NOMO-1 treated with dmso at 0.1 percent for 144 hours (cell line): ENCODE results near the gene CRYGA.
"Not testable (repeated sequence)": the region's sequence is repeated elsewhere in the genome, so short reads cannot be mapped to it uniquely, and the experiment has no call there.

Experiments used
- DNase-seq: peaks from one replicate; lab custom pipeline; 2025; ENCODE audit not compliant: unreplicated experiment; lab: John Stamatoyannopoulos, UW

Gene CRYGA

GRCh38 chr2:208164951-208165755, 1.8 kb upstream of the CRYGA start:
- DNase-seq: no peak

GRCh38 chr2:208156439-208156838, 7.0 kb downstream of the CRYGA start:
- DNase-seq: no peak

DNA sequence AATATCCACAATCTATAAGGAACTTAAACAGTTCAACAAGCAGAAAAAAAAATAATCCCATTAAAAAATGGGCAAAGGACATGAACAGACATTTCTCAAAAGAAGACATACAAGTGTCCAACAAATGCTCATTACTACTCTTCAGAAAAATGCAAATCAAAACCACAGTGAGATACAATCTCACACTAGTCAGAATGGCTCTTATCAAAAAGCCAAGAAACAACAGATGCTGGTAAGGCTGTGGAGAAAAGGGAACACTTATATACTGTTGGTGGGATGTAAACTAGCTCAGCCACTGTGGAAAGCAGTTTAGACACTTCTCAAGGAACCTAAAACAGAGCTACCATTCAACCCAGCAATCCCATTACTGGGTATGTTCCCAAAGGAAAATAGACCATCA, 10.2 kb downstream of the CRYGA start:
- DNase-seq: no peak

- no peak for DNase-seq
Observed at GRCh38 chr2:208150956-208151355, 12.4 kb downstream of the CRYGA start.

- no peak for DNase-seq
Observed at GRCh38 chr2:208150094-208150493, 13.3 kb downstream of the CRYGA start.

- DNase-seq: no peak
Observed at GRCh38 chr2:208148803-208149202, 14.6 kb downstream of the CRYGA start.

GRCh38 chr2:208147759-208148158, 15.6 kb downstream of the CRYGA start:
- DNase-seq: no peak

DNA sequence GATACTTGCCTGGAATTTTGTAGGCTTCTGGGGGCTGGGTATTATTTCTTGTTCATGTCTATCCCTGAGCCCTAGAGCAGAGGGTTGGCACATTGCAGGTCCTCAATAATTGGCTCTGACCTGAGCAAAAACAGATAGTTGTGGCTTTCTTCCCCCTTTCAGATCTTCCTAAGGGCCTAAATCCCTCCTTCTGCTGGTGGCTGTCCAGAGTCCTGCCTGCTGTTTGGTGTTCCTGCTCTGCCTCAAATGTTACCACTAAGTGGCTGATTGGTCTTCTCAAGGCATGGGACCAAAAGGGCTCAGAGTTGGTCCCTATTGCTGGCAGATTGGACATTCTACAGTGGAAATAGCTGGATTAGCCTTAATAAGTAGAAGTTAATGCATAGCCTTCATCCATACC, 16.4 kb downstream of the CRYGA start:
- no peak for DNase-seq

DNA sequence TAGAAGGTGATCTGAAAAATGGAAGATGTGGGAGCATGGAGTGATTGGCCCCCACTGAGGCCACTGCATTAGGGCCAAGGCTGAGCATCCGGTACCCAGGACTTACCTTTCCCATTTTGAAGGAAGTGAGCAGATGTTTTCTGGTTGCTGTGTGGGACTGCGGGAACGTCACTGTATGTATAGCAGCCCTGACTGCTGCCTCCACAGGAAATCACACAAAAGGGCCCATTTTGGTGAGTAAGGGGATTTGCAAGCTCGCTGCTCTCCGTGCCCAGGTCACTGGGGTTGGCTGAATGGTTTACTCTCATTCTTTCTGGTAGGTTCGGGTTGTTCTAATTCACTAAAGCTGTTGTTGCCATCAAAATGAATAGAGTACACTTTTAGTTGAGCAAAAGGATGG, 17.4 kb downstream of the CRYGA start, which contains the start of gene CRYGB:
Gene CRYGB (minus strand): TSS at position 153 of the 400 bp plus-strand sequence. CDS start 38 bp downstream, at position 115.
- no peak for DNase-seq

GRCh38 chr2:208142925-208143799, 20.2 kb downstream of the CRYGA start:
- DNase-seq: no peak

DNA sequence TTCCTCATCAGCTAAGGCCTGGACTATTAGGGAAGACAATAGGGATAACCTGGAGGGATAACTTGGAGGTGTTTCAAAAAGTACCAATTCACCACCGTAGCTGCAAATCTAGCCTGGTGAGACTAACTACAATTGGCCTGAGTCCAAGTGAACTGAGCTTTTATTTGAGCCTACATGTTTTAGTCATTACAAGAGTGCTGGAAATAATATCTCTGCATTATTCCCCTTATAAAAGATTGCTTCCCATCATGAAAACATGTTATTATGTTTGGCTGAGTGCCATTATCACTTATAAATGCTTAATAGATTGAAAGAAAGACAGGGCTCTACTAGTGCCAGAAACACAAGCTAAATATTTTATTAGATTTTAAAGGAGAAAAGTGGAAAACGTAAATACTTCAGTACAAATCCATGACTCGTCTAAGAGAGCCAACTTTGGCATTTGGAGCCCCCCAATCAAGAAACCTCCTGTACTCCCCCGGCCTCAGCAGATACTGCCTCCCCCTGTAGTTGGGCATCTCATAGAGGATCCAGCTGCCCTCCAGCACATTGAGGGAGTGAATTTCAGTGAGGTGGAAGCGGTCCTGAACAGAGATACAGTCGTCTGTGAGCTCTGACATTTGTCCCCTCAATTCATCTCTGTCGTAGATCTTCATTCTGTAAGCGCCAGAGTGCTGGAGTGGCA, 21.0 kb downstream of the CRYGA start:
- no peak for DNase-seq

GRCh38 chr2:208139447-208139846, 23.9 kb downstream of the CRYGA start:
- DNase-seq: no peak

DNA sequence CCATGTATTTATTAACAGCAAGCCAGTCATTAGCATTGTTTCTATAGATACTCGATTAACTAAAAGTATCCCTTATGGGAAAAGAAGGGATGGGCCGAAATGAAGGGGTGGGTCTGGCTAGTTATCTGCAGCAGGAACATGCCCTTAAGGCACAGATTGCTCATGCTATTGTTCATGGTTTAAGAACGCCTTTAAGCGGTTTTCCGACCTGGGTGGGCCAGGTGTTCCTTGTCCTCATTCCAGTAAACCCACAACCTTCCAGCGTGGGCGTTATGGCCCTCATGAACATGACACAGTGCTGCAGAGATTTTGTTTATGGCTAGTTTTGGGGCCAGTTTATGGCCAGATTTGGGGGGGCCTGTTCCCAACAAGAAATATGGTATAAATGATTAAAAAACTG, 25.1 kb downstream of the CRYGA start:
- DNase-seq: not testable (repeated sequence)

DNA sequence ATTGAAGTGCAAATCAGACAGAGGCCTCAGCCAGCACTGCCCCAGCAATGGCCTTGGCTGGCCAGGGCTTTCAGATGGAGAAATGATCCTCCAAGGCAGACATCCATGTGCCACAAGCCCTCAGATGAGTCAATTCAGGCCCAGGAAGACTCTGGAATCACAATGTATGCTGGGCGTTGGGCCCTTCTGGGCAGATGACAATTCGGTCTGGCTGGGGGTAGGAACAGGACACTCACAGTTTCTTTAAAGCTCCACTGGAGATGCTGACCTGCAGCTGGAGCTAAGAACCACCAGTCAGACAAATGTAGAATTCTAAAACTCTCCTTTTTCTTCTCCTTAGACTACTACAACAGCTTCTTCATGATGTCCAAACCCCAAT, 26.7 kb downstream of the CRYGA start:
- no peak for DNase-seq

- no peak for DNase-seq
Observed at GRCh38 chr2:208135794-208136715, 27.3 kb downstream of the CRYGA start.

DNA sequence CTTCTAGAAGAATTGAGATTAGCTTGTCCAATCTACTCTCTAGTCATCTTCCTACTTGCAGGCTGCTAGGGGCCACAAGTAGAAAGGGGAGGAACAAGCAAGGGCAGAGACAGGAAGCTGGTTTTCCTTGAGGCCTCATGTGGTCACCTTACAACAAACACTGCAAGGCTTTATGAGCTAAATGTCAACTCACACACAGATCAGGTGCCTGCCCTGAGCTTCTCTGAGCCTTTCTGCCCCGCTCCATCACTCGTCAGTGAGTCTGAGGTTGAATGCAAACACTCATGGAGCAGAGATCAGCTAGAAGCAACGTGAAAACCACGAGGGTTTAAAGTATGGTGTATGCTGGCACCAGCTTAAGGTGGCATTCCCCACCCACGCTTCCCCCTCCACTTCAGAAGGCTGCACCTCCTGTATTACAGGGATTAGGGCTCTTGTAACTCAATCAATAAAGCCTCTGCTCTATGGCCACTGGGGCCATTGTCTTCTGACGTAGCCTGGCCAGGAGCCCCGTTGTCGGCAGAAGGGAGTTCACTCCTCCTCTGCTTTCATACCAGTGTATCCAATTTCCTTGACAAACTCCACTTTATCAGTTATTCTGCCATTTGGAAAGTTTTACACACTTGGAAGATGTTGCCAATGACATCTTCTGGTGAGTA, 28.3 kb downstream of the CRYGA start:
- DNase-seq: peak; percentile 62

DNA sequence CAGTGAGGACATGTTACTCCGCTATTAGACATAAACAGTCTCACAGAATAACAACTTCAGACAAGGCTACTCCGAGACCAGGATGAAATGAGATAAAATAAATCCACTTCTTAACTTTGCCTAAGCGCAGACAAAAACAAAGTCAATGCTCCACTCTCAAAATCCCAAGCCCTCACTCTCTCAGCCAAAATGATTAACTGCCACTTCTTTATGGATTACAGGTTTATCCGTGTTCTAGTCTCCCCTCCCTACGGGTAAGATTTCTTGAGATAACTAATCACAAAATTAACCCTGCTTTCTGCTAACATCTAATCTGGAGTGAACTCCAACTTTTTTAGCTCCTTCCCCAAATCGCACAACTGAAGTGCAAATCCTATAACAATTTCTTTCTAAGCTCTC, 32.7 kb downstream of the CRYGA start:
- DNase-seq: no peak

- no peak for DNase-seq
Observed at GRCh38 chr2:208129744-208130711, 33.4 kb downstream of the CRYGA start, which contains the start of gene CRYGC. Gene CRYGC (minus strand): TSS chr2:208129828. CDS start chr2:208129792, 36 bp downstream.

DNA sequence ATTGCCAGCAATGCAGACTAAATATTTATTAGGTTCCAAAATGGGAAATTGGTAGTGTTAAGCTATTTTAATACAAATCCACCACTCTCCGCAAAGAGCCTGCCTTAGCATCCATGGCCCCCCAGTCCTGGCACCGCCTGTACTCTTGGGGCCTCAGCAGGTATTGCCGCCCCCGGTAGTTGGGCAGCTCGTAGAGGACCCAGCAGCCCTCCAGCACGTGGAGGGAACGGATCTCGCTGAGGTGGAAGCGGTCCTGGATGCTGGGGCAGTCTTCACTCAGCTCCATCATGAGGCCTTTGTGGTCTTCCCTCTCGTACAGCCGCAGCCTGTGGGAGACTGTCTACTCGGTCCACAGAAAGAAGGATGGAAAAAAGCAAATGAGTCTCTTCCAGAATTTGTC, 35.3 kb downstream of the CRYGA start:
- DNase-seq: no peak
